Hematopoietic multipotent progenitor cell treated with erythropoietin and hydrocortisone succinate and interleukin-3 and kit ligand, for 4 days (in vitro differentiated cells): ENCODE results near the gene MS4A6E.
"Not testable (repeated sequence)": the region's sequence is repeated elsewhere in the genome, so short reads cannot be mapped to it uniquely, and the experiment has no call there.

Source experiments
- DNase-seq: peaks from one replicate; pipeline ENCODE4 v3.0.0-alpha.2; 2015

Gene MS4A6E, protein sequence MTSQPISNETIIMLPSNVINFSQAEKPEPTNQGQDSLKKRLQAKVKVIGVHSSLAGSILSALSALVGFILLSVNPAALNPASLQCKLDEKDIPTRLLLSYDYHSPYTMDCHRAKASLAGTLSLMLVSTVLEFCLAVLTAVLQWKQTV

GRCh38 chr11:60326955-60327354 is at the start of gene MS4A6E:
TSS of gene MS4A6E (plus strand) at chr11:60327255. CDS start at chr11:60334896, 7,641 bp downstream.
- no peak for DNase-seq

GRCh38 chr11:60280412-60280811 is 46.6 kb upstream of the MS4A6E start, which contains the start of gene MS4A4A:
TSS of gene MS4A4A (plus strand) at chr11:60280666. CDS start at chr11:60280676, 10 bp downstream.
- peak; percentile 92 for DNase-seq

- no peak for DNase-seq
Measured at GRCh38 chr11:60281485-60281884, 45.6 kb upstream of the MS4A6E start.

- no peak for DNase-seq
Measured at GRCh38 chr11:60282286-60282685, 44.8 kb upstream of the MS4A6E start.

DNA sequence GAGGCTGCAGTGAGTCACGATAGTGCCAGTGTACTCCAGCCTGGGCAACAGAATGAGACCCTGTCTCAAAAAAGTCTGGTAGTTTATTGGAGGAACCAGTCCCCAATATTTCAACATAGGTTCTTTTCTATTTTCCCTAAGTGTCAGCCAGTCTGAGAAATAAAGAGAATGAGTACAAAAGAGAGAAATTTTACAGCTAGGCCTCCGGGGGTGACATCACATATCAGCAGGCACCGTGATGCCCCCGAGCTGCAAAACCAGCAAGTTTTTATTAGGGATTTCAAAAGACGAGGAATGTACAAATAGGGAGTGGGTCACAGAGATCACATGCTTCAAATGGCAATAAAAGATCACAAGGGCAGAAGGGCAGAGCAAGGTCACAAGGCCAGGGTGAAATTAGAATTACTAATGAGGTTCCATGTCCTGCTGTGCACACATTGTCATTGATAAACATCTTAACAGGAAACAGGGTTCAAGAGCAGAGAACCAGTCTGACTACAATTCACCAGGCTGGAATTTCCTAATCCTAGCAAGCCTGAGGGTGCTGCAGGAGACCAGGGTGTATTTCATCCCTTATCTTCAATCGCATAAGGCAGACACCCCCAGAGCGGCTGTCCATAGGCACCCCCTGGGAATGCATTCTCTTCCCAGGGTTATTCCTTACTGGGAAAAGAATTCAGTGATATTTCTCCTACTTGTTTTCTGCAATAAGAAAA is 41.5 kb upstream of the MS4A6E start:
- DNase-seq: not testable (repeated sequence)

DNA sequence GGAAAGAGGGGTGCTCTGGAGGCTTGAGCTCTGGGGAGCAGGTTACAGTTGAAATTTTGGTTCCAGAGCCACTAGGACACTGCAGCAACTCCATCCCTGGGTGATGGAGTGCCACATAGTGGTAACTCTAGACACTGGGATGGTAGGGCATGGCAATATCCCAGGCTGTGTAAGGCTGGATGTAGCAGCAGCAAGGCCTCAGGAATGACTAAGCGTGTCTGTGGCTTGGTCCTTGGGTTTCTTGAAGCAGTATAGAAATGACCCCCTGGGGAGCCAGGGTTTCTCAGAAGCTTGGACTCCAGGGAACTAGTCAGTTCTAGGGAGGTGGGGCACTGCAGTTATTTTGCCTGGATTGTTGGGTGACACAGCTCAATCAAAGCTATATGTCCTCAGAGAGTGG is 38.5 kb upstream of the MS4A6E start:
- DNase-seq: no peak

GRCh38 chr11:60292145-60292544 is 34.9 kb upstream of the MS4A6E start:
- DNase-seq: no peak

GRCh38 chr11:60301178-60301577 is 25.9 kb upstream of the MS4A6E start:
- no peak for DNase-seq

GRCh38 chr11:60301884-60302283 is 25.2 kb upstream of the MS4A6E start:
- not testable (repeated sequence) for DNase-seq

- DNase-seq: no peak
Measured at GRCh38 chr11:60303661-60304060, 23.4 kb upstream of the MS4A6E start.

- no peak for DNase-seq
Measured at GRCh38 chr11:60305906-60306619, 21.0 kb upstream of the MS4A6E start.

DNA sequence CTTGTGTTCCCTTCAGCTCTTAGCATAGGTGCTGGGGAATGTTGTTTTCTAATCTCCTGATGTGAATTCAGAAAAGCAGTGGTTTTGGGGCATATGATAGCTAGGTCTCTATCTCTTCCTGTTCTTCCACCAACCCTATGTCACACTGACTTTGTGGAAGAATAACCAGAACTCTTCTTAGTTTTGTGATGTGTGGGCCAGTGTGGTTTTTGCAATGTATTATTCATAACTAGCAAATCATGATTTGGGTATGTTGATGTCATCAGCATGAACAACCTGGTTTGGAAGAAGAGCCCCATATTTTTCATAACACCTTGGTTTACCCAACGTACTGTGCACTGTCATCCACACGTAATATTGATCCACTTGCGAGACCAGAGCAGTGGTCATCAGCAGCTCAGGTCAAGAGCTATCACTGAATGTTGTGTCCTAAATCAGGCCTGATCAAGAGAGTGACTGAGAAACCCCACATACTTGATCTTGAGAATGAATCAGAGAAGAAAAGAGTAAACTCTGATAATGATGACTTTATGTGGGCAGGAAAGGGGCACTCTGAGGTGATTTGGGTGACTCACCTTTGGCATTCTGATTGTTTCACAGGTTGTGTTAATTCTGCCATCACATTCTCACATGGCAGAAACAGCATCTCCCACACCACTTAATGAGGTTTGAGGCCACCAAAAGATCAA is 19.4 kb upstream of the MS4A6E start:
- no peak for DNase-seq

DNA sequence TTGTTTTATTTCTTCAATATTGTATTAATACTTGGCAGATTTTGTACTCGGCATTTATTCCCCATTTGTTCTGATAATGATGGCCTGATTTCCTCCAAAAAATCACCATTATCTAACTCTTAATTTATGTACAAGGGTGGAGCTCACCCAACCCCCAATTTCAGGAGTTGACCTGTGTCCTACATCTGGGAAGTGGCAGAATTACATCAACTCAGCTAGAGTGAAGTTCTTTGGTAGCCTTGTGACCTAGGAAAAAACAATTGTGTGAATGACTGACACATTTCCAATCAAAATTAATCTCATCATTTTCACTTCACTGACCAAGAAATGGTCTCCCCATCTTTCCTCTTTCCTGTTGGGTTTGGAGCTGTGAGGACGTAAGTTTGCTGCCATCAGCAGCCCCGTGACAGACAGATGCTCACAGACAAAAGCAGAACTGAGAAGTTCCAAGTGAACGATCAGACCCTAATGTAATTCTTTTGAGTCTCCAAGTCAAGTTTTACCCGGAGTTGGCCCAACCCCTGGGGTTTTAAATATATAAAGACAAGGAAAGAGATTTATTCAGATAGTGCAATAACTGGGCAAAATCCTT is 16.6 kb upstream of the MS4A6E start:
- DNase-seq: no peak

GRCh38 chr11:60314635-60315321 is 12.3 kb upstream of the MS4A6E start:
- peak; percentile 28 for DNase-seq

- DNase-seq: no peak
Measured at GRCh38 chr11:60315871-60316270, 11.2 kb upstream of the MS4A6E start.

GRCh38 chr11:60316317-60316716 is 10.7 kb upstream of the MS4A6E start:
- no peak for DNase-seq

GRCh38 chr11:60318726-60319125 is 8.3 kb upstream of the MS4A6E start:
- no peak for DNase-seq

DNA sequence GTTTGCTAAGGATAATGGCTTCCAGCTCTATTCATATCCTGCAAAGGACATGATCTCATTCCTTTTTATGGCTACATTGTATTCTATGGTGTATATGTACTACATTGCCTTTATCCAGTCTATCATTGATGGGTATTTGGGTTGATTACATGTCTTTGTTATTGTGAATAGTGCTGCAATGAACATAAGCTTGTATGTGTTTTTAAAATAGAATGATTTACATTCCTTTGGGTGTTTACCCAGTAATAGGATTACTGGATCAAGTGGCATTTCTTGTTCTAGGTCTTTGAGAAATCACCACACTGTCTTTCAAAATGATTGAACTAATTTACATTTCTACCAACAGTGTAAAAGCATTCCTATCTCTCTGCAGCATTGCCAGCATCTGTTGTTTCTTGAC is 6.0 kb upstream of the MS4A6E start:
- DNase-seq: no peak

- no peak for DNase-seq
Measured at GRCh38 chr11:60328460-60328859, 1.4 kb downstream of the MS4A6E start.

GRCh38 chr11:60332846-60333245 is 5.8 kb downstream of the MS4A6E start:
- no peak for DNase-seq

DNA sequence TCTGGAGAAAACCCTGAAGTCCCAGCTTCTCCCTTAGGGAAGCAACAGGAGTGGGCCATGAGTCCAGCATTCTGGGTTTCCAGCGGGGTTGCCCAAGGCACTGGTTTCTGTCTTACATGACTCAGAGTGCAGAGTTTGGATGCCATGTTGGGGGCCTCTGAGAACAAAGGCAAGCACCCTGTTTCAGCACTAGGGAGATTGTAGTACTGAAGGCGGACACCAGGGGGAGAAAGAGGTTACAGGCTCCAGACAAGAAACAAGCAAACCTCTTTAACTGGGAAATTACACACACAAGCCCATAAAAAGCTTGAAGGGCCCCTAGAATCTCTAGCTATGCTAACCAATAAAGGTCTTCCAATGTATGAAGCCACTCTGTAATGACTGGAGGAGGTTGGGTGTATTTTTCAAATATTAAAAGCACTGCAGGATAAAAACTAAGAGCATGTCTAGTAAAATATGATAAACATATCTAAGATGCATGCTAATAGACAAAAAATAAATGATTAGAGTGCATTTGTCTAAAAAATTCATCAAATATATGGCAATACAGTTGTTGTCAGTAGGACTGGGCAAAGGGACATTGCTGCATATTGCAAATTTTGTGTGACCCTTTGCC is 7.1 kb downstream of the MS4A6E start:
- peak; percentile 85 for DNase-seq
